Mononuclear cell (primary cell): ENCODE measurements around the gene SCARB1. TPM values are rescaled to one million over a fixed set of nuclear protein-coding genes. Genes with fewer than 3 reads are reported as not detected.
"Not testable (repeated sequence)": the region's sequence is repeated elsewhere in the genome, so short reads cannot be mapped to it uniquely, and the experiment has no call there.

Source experiments
- H3K27me3 ChIP-seq: 2 replicates; pipeline ENCODE4 v1.6.0; 2011; ENCODE audit warnings: low read length, control low read depth; ENCODE audit not compliant: insufficient read depth
- H3K4me1 ChIP-seq: 2 replicates; pipeline ENCODE4 v1.5.1; 2011; ENCODE audit warnings: mild to moderate bottlenecking, low read length, control low read depth; ENCODE audit not compliant: insufficient read depth
- H3K4me3 ChIP-seq: 2 replicates; pipeline ENCODE4 v1.5.1; 2011; ENCODE audit warnings: mild to moderate bottlenecking, low read length, moderate library complexity
- H3K9me3 ChIP-seq: 2 replicates; pipeline ENCODE4 v1.5.1; 2011; ENCODE audit warnings: low read depth, mild to moderate bottlenecking, control low read depth, low read length
- total RNA-seq: library from RNA; depleted of rRNA; stranded (reverse); fragments of >200 nt; gene quantifications from one replicate; pipeline ENCODE4 v1.2.3, GENCODE V29; 2012

The SCARB1 gene
- total RNA-seq, 1 donor = 2.5 TPM

GRCh38 chr12:124896461-124896860 lies 32.8 kb upstream of the SCARB1 start:
- Histone ChIP-seq H3K4me1 (peaks cover 6% of the 10 kb centered on the region), H3K9me3 (no peaks in the 10 kb centered on the region), H3K4me3 (no peak overlapping the region), H3K27me3 (no peaks in the 10 kb centered on the region)

- Histone ChIP-seq H3K27me3 (no peaks in the 10 kb centered on the region), H3K4me3 (no peak overlapping the region), H3K4me1 (peaks cover 6% of the 10 kb centered on the region), H3K9me3 (no peaks in the 10 kb centered on the region)
Observed at GRCh38 chr12:124893792-124894516, 30.3 kb upstream of the SCARB1 start.

GRCh38 chr12:124888260-124888659 lies 24.6 kb upstream of the SCARB1 start:
- Histone ChIP-seq H3K4me3 (no peak overlapping the region), H3K4me1 (peaks cover 19% of the 10 kb centered on the region), H3K27me3 (no peaks in the 10 kb centered on the region), H3K9me3 (no peaks in the 10 kb centered on the region)

- H3K4me3 ChIP-seq, H3K9me3 ChIP-seq, H3K27me3 ChIP-seq: not testable (repeated sequence)
- peaks cover 24% of the 10 kb centered on the region for H3K4me1 ChIP-seq
Observed at GRCh38 chr12:124887766-124888165, 24.1 kb upstream of the SCARB1 start.

GRCh38 chr12:124884587-124885438 lies 21.1 kb upstream of the SCARB1 start:
- no peaks in the 10 kb centered on the region for H3K9me3 ChIP-seq
- peaks cover 53% of the 10 kb centered on the region for H3K4me1 ChIP-seq
- no peaks in the 10 kb centered on the region for H3K27me3 ChIP-seq
- no peak overlapping the region for H3K4me3 ChIP-seq

- Histone ChIP-seq H3K27me3 (no peaks in the 10 kb centered on the region), H3K4me1 (peaks cover 54% of the 10 kb centered on the region), H3K4me3 (no peak overlapping the region), H3K9me3 (no peaks in the 10 kb centered on the region)
Observed at GRCh38 chr12:124883263-124884130, 19.8 kb upstream of the SCARB1 start.

GRCh38 chr12:124881123-124881522 lies 17.5 kb upstream of the SCARB1 start:
- H3K4me3 ChIP-seq = no peak overlapping the region
- no peaks in the 10 kb centered on the region for H3K9me3 ChIP-seq
- H3K4me1 ChIP-seq = peaks cover 54% of the 10 kb centered on the region
- H3K27me3 ChIP-seq = no peaks in the 10 kb centered on the region

GRCh38 chr12:124880335-124880734 lies 16.7 kb upstream of the SCARB1 start:
- not testable (repeated sequence) for H3K9me3 ChIP-seq, H3K4me3 ChIP-seq, H3K27me3 ChIP-seq
- peaks cover 54% of the 10 kb centered on the region for H3K4me1 ChIP-seq

GRCh38 chr12:124878795-124879516 lies 15.3 kb upstream of the SCARB1 start:
- peaks cover 46% of the 10 kb centered on the region for H3K4me1 ChIP-seq
- no peaks in the 10 kb centered on the region for H3K9me3 ChIP-seq
- no peaks in the 10 kb centered on the region for H3K27me3 ChIP-seq
- no peak overlapping the region for H3K4me3 ChIP-seq

GRCh38 chr12:124877423-124877822 lies 13.8 kb upstream of the SCARB1 start:
- Histone ChIP-seq H3K4me3 (no peak overlapping the region), H3K4me1 (peaks cover 30% of the 10 kb centered on the region), H3K27me3 (no peaks in the 10 kb centered on the region), H3K9me3 (no peaks in the 10 kb centered on the region)

GRCh38 chr12:124876171-124876570 lies 12.5 kb upstream of the SCARB1 start:
- Histone ChIP-seq H3K4me3 (no peak overlapping the region), H3K27me3 (no peaks in the 10 kb centered on the region), H3K4me1 (peaks cover 18% of the 10 kb centered on the region), H3K9me3 (no peaks in the 10 kb centered on the region)

GRCh38 chr12:124875803-124876132 lies 12.1 kb upstream of the SCARB1 start:
- H3K4me3 ChIP-seq = no peak overlapping the region
- H3K27me3 ChIP-seq = no peaks in the 10 kb centered on the region
- H3K4me1 ChIP-seq = peaks cover 14% of the 10 kb centered on the region
- no peaks in the 10 kb centered on the region for H3K9me3 ChIP-seq

- Histone ChIP-seq H3K9me3 (no peaks in the 10 kb centered on the region), H3K27me3 (no peaks in the 10 kb centered on the region), H3K4me1 (peaks cover 8% of the 10 kb centered on the region), H3K4me3 (no peak overlapping the region)
Observed at GRCh38 chr12:124874988-124875802, 11.5 kb upstream of the SCARB1 start.

- no peaks in the 10 kb centered on the region for H3K9me3 ChIP-seq
- no peaks in the 10 kb centered on the region for H3K27me3 ChIP-seq
- H3K4me3 ChIP-seq = no peak overlapping the region
- peaks cover 13% of the 10 kb centered on the region for H3K4me1 ChIP-seq
Observed at GRCh38 chr12:124874188-124874587, 10.5 kb upstream of the SCARB1 start.
